ENCODE measurements around the gene MGST2. TPM values are rescaled to one million over a fixed set of nuclear protein-coding genes. Genes with fewer than 3 reads are reported as not detected.

Gene MGST2
- total and polyA plus RNA-seq, 10 of the 15 experiments (the other 5 are each of a cell fraction or from before 2014, with no cell fraction given), result 19.0 to 50.1 (median 30.6) TPM

GRCh38 chr4:139740121-139740520 lies 74.5 kb downstream of the MGST2 start (continued):
- TF ChIP-seq ZBTB40 (IDR thresholded peaks at IDR 0.05; ENCODE audit: borderline replicate concordance) (no peak), ETV6 (conservative IDR thresholded peaks at IDR 0.05 in 1 of 2, IDR thresholded peaks at IDR 0.05 in 1 of 2; ENCODE audit: borderline replicate concordance in 1 of 2, low read depth in 1 of 2) (no peak), IRF4 (IDR thresholded peaks at IDR 0.05; ENCODE audit: low read depth, low read length) (no peak), BRCA1 (IDR thresholded peaks at IDR 0.05; ENCODE audit: low read depth, low read length) (no peak), KLF5 (IDR thresholded peaks at IDR 0.05; ENCODE audit: partially characterized antibody) (no peak), NFYB (IDR thresholded peaks at IDR 0.05; ENCODE audit: insufficient read depth, low read depth, low read length) (no peak)
- TF ChIP-seq, protein P1, sequence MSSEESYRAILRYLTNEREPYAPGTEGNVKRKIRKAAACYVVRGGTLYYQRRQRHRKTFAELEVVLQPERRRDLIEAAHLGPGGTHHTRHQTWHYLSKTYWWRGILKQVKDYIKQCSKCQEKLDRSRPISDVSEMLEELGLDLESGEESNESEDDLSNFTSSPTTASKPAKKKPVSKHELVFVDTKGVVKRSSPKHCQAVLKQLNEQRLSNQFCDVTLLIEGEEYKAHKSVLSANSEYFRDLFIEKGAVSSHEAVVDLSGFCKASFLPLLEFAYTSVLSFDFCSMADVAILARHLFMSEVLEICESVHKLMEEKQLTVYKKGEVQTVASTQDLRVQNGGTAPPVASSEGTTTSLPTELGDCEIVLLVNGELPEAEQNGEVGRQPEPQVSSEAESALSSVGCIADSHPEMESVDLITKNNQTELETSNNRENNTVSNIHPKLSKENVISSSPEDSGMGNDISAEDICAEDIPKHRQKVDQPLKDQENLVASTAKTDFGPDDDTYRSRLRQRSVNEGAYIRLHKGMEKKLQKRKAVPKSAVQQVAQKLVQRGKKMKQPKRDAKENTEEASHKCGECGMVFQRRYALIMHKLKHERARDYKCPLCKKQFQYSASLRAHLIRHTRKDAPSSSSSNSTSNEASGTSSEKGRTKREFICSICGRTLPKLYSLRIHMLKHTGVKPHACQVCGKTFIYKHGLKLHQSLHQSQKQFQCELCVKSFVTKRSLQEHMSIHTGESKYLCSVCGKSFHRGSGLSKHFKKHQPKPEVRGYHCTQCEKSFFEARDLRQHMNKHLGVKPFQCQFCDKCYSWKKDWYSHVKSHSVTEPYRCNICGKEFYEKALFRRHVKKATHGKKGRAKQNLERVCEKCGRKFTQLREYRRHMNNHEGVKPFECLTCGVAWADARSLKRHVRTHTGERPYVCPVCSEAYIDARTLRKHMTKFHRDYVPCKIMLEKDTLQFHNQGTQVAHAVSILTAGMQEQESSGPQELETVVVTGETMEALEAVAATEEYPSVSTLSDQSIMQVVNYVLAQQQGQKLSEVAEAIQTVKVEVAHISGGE (CRISPR knock-in tag; IDR thresholded peaks at IDR 0.05), result no peak
- TF ChIP-seq, protein P2, sequence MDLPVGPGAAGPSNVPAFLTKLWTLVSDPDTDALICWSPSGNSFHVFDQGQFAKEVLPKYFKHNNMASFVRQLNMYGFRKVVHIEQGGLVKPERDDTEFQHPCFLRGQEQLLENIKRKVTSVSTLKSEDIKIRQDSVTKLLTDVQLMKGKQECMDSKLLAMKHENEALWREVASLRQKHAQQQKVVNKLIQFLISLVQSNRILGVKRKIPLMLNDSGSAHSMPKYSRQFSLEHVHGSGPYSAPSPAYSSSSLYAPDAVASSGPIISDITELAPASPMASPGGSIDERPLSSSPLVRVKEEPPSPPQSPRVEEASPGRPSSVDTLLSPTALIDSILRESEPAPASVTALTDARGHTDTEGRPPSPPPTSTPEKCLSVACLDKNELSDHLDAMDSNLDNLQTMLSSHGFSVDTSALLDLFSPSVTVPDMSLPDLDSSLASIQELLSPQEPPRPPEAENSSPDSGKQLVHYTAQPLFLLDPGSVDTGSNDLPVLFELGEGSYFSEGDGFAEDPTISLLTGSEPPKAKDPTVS (IDR thresholded peaks at IDR 0.05; ENCODE audit: low read depth, low read length), result no peak
